Stimulated activated CD4-positive, alpha-beta T cell treated with anti-CD3 and anti-CD28 coated beads, Interleukin-2, amount 100 ng/mL, for 48 hours (primary cell): ENCODE measurements around the gene ST7L.

Source experiments
- DNase-seq, 2 donors: peaks; one replicate each; pipeline ENCODE4 v3.0.0-alpha.2; 2020

ST7L gene

DNA sequence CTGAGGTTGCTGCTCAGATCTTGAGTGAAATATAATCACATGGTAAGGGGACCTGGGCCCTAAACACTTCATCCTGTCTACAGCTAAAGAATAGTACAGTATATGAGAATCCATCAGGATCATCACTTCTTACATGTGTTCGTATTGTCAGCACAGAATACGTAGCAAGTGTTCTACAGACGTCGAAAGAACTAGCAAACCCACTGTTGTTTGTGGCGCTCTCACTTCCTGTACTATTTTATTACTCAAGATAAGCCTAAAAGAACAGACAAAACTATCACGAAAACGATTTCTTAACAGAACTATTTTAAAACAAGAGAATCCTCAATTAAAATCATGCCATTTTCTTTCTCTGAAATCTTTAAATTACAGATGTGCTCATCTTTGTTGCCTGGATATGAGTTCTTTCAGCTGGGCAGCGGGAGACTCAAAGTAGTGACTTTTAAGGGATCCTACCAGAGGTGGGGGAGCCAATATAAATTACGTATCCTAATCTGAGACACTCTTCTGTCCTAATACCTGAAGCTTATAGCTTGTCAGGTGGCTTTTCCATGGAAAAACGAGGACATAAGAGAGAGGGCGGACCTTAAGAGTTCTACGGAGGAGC, 724 bp downstream of the ST7L start:
- no peak for DNase-seq

DNA sequence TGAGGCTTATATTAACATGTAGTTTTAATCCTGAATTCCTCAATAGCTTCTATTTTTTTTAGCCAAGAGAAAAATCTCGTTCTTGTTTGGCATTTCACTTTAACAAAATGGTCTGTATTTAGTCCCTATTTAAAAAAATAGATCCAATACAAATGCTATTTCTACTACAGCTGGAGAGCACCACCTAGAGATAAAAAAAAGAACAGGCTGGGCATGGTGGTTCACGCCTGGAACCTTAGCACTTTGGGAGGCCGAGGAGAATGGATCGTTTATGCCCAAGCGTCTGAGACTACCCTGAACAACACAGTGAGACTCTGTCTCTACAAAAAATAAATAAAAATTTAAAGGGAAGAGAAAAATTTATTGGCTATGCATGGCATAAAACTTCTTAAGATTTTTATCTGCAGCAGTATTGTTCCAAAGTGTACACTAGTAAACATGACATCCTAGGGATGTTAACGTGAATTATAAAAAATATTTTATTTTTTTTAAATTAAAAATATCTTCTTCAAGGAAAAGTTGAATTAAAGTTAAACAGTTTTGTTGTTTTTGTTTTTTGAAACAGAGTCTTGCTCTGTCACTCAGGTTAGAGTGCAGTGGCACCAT, 4.4 kb downstream of the ST7L start:
- DNase-seq: no peak

DNA sequence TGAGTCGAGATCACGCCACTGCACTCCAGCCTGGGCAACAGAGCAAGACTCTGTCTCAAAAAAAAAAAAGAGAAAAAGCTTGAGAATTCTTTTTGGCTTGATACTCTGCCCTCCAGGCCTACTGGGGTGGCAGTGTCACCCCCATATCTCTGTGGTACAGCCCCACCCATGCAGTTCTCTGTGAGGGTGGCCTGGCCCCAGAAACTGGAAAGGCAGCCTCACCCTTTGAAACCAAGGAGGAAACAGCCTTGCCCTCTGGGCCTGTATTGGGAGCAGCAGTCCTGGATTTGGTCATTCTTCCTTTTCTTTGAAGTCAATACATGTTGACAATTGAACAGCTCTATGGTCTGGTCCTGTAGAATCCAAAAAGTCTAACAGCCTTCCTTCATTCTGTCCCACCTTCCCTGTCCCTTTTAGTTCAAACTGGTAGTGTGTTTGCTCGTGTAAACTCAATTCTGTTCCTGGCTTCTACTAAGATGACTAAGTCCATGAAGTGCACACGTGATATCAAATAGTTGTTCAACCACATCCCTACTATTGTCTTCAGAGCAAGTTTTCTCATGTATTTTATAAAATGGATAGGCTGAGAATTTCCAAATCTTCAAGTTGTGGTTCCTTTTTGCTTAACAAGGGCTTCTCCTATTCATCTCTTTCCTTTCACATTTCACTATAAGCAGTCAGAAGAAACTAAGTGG, 13.2 kb downstream of the ST7L start:
- no peak for DNase-seq

DNA sequence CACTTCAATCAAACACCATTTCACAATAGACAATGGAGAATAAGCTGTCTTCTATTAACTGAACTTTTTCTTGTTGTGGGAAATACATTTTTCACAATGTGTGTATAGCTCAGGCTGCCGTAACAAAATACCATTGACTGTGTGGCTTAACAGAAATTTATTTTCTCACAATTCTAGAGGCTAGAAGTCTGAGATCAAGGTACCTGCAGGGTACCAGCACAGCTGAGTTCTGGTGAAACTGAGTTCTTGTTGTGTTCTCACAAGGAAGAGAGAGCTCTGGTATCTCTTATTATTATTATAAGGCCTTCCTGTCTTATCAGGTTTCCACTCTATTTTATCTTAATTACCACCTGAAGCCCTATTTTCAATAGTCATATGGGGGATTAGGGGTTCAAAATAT, 15.4 kb downstream of the ST7L start:
- no peak for DNase-seq

DNA sequence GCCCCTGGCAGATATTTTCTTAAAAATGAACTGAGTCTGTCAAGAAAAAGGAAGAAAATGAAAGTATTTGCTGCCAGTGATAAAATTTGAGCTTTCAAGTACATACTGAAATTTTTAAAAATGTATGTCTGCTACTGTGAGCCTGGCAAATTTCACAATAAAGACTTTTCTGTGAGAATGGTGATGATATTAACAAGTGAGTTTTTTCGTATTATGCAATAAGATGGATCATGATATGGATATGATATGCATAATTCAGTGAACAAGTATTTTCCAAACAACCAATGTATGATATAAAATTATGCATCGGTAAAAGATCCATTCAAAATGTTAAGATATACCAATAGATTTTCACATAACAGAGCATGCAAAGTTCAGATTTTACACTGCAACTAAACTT, 15.9 kb downstream of the ST7L start:
- DNase-seq: no peak

DNA sequence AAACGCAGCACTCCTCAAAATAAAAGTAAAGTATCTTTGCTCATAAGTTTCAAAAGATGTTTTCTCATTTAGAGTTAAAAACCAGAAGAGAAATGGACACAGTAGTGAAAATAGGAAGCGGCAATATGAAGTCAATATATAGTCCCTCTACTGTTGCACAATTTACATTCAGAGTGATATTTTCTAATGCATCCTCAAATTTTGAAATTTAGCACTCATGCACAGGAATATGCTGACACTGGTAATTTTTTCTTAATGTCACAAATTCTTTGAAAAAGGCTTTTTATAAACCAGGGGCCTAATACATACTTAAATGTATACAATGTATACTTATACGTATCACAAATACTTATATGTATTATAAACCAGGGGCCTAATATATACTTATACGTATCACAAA, 19.5 kb downstream of the ST7L start:
- no peak for DNase-seq

DNA sequence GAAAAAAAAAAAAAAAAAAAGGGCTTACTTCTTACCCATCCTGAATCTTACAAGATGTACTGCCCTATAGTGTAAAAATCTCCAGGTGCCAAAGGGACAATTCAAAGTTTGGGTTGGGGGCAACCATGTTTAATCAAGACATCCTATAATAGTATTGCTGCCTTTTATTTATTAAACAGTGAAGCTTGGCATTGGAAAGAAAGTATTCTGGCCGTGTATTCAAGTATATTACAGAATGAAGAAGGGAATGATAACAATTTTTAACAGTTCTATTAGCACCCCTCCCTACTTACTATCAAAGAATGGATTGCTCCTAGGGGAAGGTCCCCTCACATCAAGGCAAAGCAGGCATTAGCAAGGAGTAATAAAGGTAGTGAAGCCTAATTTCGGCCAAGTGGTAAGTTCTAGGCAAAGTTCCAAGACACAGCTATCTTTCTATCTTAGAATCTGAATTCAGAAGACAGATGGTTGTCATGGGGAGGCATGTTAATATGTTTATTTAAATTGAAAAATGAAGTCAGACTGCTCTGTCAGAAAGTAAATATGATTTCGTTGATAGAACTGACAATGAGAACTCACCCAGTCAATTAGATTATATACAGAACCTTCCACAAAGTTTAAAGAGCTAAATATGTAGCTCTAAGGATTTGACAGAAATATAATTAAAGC, 24.6 kb downstream of the ST7L start:
- DNase-seq: no peak

DNA sequence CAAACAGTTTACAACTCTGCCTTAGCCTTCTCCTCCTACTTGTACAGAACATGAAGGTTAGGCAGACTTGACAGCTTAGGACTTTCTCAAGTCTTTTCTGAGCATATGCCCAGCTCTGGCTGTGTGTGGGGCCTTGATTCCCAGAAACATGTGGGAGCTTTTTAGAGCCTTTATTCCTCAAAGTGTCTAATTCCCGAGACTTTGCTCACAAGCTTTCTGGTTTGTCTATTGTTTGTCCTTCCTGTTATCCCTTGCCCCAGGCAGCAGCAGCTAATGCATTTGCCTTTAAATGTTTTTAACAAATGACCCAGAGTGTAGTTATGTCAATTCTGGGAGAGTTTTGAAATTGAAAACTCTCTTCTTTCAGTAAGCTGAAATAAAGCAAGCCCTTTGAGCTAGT, 29.2 kb downstream of the ST7L start:
- no peak for DNase-seq

DNA sequence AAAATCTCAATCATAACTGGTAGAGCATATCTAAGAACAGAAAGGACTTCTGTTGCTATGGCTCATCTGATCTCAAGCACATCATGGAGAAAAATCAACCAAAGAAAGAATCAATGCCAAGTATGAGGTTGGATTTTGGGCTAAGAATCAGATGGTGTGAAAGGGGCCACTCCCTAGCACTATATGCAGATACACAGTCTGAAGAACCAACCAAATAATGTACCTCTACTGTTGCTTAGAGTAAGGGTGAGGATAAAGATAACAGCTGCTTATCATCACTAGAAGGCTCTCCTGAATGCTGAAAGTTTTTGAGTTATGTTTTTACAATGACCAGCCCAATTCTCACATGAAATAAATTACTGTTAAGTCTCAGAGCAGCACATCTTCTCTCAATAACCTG, 35.6 kb downstream of the ST7L start:
- no peak for DNase-seq

DNA sequence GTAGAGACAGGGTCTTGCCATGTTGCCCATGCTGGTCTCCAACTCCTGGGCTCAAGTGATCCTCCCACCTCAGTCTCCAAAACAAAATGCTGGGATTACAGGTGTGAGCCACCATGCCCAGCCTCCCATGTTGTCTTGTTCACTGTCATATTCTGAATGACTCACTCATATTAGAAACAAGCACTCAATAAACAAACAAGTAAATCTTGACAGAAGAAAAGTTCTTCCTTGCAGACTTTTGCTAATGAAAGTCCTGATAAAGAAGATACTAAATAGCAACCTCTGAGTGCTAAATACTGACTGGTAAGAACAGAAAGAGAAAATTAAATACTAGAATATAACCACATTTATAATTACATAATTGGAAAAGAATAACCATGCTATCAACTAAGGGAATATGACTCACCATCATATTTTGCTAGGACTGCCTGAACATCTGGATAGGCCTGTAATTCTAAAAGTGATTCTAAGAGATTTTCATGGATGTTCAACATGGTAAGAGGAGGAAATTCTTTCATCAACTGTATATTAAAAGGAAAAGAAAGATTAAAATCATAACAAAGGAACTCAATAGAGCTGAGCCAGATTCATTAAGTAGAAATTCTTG, 37.3 kb downstream of the ST7L start:
- no peak for DNase-seq

DNA sequence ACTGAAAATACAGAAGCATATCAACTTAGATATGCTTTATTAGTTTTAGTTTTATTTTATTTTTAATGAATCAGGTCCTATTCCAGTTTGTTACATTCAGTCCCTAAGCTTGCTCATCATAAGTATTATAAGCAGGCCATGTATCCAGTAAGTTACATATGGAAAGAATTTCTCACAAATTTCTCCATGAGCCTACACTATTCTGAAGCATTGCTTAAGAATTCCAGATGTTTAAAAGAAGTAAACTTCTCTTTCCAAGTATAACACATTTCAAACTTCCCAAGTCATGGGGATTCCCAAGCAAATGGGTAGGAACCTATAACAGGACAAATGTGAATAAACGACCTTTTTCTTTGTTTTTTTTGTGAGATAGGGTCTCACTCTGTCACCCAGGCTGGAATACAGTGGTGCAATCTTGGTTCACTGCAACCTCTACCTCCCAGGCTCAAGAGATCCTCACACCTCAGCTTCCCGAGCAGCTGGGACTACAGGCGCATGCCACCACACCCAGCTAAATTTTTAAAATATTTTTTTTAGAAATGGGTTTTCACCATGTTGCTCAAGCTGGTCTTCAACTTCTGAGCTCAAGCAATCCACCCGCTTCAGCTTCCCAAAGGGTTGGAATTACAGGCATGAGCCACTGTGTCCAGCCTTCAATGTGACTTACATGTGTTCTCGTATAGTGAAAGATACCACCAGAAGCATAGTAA, 39.0 kb downstream of the ST7L start:
- no peak for DNase-seq

DNA sequence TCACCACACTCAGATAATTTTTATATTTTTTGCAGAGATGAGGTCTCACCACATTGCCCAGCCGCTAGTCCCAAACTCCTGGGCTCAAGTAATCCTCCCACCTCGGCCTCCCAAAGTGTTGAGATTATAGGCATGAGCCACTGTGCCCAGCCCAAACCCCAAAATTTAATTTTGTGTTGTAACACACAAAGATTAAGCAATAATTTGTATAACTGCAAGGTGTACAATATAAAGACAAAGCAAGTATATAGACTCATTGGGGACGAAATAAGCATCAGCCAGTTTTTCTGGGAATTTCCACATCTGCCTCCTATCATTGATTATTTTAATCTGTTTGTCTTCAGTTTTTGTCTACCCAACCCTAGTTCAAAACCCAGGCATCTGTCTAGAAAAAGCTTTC, 42.7 kb downstream of the ST7L start:
- DNase-seq: no peak

DNA sequence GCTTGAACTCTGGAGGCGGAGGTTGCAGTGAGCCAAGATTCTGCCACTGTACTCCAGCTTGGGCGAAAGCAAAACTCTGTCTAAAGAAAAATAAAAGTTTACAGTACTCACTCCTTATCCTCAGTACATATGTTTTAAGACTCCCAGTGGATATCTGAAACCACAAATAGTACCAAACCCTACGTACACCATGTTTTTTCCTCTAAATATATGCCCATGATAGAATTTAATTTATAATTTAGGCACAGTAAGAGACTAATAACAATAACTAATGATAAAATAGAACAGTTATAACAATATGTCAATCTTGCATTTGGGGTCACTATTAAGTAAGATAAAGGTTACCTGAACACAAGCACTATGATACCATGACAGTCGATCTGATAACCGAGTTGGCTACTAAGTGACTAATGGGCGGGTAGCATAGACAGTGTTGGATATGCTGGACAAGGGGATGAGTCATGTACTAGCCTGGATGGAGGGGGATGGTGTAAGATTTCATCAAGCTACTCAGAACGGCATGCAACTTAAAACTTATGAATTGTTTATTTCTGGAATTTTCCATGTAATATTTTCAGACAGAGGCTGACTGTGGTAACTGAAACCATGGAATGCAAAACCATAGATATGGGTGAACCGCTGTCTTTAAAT, 43.7 kb downstream of the ST7L start:
- DNase-seq: no peak

DNA sequence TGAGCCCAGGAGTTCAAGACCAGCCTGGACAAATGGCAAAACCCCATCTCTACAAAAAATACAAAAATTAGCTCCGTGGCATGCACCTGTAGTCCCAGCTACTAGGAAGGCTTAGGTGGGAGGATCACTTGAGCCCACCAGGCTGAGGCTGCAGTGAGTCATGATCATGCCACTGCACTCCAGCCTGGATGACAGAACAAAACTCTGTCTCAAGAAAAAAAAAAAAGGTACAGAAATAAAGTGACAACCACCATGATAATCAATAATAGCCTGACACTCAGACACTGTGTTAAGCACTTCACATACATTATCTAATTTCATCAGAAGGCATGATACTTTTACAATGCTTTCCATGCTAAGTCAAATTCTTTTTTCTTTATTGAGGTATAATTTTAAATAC, 53.1 kb downstream of the ST7L start:
- no peak for DNase-seq

DNA sequence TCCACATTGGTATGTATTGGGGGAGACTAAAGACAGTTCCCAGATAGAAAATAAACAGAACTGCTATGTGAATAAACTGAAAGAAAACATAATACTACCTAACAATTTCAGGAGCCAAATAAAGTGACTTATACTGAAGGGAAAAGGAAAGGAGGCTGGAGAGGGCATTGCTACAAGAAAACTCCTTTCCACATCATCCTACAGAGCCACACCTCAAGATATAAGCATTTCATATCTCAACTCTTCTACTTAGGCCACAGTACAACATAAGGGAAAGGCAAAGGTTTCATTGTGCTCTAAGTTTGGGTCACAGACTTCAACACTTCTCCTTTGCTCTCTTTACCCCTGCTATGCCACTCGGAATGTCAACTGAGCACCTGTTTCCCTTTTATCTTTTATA, 54.9 kb downstream of the ST7L start:
- no peak for DNase-seq

DNA sequence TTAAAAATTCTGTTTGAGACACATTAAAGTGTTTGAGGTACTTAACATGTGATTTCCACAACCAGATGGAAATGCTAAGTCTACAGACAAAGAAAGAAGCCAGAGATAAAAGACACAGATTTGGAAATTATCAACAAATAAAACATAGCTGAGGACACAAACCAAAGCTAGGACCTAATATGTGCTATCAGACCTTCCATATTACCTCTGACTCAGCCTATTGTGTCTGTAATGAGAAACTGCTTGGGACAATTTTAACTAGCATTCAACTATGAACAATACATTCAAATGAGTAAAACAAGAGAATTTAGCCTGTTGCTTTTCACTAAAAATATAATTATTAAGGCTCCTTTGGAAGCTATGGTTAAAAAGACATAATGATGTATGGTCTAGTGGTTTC, 55.6 kb downstream of the ST7L start:
- no peak for DNase-seq

DNA sequence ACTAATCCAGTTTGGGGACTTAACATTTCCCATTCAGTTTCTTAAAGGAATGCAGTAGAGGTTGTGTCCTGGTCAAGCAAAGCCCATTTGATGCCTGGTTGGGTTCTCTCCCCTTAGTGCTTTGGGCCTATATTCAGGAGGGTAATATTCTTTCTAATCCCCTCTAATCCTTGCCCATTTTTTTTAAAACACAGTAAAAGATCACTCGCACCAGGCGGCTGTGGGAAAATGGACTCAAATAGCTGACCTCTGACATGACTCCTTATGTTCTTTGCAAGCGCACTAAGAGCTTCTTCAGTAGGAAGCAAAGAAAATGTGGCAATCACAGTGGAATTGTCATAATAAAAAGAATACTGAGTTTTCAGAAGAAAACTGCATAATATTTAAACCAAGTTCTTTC, 60.3 kb downstream of the ST7L start:
- DNase-seq: no peak

DNA sequence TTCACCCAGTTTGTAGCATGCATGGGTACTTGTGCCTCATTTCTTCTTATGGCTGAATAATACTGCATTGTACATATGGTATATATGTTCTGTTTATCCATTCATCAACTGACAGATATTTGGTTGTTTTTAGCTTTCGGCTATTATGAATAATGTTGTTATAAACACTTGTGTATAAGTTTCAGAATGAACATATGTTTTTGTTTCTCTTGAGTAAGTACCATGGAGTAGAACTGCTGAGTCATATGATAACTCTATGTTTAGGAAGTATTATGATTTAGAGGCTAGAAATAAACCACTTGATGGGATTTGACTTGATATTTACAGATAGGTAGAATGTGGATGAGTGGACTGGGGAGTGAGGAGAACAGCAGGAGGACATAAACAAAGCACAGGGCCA, 61.6 kb downstream of the ST7L start:
- no peak for DNase-seq

DNA sequence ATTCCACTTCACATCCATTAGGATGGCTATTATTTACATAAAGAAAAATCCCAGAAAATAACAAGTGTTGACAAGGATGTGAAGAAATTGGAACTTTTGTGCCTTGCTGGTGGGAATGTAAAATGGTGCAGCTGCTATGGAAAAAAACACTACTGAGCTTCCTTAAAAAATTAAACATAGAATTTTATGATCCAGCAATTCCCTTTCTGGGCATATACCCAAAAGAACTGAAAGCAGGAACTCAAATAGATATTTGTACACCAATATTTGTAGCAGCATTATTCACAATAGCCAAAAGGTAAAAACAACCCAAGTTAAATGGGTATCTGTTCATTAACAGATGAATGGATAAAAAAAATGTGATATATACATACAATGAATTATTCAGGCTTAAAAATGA, 64.5 kb downstream of the ST7L start:
- DNase-seq: no peak

DNA sequence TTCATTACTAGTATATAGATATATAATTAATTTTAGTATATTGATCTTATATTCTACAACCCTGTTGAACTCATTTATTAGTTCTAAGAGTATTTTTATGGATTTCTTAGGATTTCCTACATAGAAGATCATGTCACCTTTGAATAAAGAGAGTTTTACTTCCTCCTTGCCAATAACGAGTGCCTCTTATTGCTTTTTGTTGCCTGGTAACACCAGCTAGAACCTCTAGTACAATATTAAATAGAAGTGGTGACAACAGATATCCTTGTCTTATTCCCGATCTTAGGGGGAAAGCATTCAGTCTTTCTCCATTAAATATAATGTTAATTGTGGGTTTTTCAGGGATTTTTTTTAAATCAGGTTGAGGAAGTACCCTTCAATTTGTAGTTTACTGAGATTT, 69.4 kb downstream of the ST7L start:
- no peak for DNase-seq

DNA sequence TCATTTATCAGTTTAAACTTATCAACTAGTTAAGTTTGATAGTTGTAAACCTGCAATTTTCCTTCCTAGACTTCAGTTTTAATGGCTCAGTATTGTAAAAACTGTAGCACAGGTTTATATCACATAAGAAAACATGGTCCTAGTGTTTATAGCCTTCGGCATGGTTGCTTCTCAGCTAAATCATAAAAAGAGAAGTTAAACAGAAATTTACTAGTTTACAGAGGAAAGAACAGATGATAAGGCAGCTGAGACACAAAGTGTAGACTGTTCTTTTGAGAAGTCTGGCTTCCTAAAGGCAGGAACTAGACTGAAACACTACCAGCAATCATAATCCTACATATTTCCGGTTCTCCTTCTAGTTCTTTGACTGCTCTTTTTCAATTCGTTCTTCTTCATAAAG, 70.4 kb downstream of the ST7L start:
- DNase-seq: no peak

DNA sequence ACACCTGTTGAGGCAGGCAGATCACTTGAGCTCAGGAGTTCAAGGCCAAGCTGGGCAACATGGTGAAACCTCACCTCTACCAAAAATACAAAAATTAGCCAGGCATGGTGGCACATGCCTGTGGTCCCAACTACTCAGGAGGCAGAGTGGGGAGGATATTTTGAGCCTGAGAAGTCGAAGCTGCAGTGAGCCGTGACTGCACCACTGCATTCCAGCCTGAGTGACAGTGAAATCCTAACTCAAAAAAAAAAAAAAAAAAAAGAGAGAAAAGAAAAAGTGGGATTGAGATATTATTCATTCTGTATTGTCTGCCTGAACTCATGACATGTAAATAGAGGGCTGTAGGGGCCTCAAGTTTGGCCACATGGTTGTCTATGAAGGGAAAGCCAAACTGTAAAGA, 72.9 kb downstream of the ST7L start:
- DNase-seq: no peak

DNA sequence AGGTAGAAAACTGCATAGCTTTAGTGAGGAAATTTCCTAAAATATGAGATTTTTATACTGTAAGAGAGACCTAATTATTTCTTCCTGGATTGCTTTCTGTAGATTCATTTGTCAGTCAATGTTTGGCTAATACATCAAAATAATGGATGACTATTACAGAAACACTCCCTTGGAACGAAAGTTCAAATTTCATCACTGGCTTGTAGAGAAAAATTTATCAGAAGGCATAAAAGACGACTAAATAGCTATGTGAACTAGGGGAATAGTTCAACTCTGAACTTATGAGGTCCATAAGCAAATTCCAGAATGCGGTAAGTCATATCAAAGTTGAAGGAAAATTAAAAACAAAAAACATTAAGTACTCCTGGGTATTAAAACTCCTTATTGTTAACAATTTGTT, 74.2 kb downstream of the ST7L start:
- no peak for DNase-seq
